HG02884 (cell line): ENCODE results near the gene SIAH3.
"Not testable (repeated sequence)": the region's sequence is repeated elsewhere in the genome, so short reads cannot be mapped to it uniquely, and the experiment has no call there.

Experiments
- ATAC-seq: cut with Tn5 transposase; IDR thresholded peaks from one replicate; pipeline ENCODE4 v1.9.1; 2021; ENCODE audit warnings: mild to moderate bottlenecking, moderate library complexity; ENCODE audit not compliant: unreplicated experiment

SIAH3 gene, protein sequence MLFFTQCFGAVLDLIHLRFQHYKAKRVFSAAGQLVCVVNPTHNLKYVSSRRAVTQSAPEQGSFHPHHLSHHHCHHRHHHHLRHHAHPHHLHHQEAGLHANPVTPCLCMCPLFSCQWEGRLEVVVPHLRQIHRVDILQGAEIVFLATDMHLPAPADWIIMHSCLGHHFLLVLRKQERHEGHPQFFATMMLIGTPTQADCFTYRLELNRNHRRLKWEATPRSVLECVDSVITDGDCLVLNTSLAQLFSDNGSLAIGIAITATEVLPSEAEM

DNA sequence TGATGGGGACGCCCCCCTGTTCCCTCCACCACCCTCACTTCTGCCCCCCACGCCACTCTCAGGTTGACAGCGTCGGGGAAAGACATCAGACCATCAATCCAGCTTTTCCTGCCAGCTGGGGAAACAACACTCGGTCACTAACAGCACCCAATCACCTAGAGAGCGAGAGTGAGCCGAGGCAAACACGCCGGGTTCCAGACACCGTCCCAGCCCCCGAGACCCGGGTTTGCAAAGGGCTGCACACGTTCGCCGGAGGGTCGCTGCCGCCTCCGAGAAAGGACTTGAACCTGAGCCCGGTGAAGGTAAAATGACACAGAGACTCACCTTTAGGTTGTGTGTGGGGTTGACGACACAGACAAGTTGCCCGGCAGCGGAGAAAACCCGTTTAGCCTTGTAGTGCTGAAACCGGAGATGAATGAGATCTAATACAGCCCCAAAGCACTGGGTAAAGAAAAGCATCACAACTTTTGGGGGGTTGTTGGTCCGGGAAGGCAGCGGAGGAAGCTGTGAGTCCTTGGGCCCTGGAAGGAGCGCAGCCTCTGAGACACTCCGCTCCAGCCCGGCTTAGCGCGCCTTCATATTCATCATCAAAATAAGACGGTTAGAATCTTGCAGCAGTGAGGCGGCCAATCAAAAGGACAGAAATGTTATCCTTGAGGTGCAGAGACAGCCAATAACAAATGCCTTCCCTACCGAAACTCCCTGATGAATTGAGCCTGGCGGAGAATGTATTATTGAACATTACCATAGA lies at the start of gene SIAH3:
TSS of gene SIAH3 (minus strand) at position 583 of the 751 bp plus-strand sequence. CDS start at position 459, 124 bp downstream.
- no peak for ATAC-seq

DNA sequence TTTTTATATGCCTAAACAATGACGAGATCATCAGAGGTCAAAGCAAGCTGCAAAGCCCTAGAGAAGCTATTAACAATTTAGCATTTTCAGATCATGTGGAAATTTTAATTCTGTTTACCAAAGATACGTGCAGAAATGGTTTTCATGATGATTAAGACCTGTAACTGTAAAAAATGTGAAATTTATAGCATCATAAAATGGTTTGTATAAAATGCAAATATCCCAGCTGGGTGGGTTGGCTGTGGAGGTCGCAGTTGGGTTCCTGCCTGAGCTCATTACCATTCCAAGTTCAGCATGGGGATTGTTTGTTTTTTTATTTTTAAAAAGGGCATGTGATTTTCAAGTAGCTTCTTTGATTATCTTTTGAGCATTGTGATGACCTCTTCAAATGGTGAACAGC lies 47.9 kb upstream of the SIAH3 start:
- no peak for ATAC-seq

DNA sequence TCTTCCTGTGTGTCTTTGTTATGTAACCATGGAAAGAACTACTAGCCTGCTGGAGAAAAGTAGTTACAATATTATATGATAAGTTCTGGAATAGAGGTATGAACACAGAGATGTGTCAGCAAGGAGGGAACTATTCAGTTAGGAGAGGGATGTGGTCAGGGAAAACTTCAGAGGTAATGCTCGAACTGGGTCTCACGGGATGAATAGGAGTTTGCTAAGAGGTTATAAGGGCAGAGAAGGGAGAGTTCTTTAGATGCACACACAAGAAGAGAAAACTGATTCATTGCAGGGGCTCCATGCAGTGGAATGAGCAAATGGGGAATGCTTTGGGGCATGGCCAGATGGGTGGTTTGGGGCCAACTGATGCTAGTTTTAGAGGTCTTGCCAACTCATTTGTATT lies 46.0 kb upstream of the SIAH3 start:
- no peak for ATAC-seq

DNA sequence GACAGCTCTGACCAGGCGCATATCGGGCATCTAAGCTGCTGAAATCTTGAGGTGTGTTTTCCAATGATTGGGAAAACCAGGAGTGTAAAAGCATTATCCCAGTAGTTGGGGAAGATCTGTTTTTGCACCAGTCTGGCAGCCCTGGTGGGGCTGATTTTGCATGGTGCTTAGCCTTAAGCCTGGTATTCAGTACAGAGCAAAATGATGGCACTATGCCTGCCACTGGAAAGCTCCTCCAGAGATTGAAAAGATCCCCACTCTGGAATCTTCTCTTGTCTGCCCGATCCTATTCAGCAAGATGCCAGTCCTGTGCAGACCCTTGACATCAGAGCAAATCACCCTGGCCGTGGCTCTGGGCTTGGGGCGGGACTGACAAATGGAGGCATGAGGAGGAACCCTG lies 44.7 kb upstream of the SIAH3 start:
- ATAC-seq: no peak

DNA sequence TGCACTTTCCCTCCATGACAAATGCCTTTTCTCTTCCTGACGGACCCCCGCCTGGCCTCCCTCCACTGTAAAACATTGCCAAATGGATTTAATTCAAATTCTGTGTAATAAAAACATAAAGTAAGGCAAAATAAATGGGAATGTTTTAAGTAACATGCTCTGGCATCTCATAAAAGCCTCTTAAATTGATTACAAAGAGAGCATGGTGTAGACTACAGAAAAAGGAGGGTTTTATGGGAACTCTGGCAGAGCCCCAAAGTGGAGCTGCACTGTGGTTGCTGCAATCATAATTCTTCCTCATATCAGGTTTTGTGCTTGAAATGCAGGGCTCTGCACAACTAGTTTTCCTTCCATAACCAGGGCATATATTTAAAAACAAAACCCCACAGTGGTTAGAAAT lies 44.3 kb upstream of the SIAH3 start:
- no peak for ATAC-seq

DNA sequence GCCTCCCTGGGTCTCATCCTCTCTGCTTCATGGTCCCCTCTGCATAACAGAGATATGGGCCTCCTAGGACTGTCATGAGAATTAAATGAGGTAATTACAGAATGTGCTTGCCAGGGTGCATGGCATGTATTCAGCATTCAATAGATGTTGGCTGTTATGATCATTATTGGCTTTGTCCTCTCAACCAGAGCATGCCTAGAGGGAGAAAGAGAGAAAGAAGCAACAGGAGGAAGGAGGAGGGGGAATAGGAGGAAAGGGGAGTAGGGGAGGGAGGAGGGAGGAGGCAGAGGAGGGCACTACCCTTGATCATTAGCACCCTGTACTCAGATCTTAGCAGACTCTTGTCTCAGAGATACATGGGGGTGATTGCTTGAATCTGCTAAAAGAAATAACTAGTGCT lies 41.0 kb upstream of the SIAH3 start:
- ATAC-seq: no peak

DNA sequence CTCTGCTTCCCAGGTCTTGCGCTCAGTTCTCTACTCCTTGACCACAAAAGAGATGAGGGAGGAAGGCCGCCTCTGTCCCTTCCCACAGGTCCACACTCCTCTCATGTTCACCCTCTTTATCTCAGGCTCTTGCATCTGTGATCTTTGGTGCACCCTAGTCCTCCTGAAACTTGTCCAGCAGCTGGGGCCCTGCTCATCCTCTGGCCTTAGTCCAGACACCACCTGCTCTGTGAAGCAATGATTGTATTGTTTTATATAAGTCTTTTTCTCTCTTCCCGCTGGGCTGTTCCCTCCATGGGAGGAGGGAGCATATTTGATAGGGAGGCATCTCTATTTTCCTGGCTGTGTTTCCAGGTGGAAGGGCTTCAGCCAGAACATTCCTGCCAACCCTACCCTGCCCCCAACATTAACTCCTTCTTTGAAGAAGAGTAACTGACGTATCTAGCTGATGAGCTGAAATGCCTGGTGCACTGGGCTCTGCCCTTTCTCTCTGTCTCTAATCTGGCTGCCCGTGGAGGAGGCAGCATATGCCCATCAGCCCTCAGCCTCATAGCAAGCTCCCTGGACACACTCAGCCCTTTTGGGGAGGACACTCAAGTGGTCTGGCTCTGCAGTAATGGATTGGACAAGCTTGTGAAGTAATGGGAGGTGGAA lies 38.2 kb upstream of the SIAH3 start:
- ATAC-seq: no peak

DNA sequence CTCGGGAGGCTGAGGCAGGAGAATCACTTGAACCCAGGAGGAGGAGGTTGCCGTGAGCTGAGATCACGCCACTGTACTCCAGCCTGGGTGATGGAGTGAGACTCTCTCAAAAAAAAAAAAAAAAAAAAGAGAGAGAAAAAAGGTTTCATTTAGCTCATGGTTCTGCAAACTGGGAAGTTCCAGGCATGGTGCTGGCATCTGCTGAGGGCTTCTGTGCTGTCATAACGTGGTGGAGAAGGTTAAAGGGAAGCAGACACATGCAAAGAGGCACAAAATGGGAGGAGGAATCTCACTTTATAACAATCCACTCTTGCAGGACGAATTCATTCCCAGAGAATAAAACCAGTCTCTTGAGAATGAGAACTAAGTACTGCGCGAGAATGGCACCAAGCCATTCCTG lies 34.9 kb upstream of the SIAH3 start:
- no peak for ATAC-seq

DNA sequence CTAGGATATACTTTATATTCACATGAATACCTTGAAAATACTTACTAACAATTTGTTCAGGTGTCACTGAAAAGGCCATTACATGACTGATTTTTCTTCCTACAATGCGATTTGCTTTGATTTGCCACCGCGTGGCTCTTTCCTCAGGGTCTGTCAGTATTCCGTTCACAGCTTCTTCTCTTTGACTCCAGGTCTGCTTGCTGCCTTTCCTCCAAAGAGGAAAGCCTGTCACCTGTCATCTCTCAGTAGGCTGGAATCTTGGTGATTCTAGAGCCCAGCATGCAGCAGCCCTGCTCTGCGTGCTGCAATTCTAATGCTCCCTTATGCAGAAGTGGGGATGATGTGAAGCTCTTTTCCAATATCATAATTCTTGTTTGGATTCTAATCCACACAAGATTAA lies 33.6 kb upstream of the SIAH3 start:
- ATAC-seq: no peak

DNA sequence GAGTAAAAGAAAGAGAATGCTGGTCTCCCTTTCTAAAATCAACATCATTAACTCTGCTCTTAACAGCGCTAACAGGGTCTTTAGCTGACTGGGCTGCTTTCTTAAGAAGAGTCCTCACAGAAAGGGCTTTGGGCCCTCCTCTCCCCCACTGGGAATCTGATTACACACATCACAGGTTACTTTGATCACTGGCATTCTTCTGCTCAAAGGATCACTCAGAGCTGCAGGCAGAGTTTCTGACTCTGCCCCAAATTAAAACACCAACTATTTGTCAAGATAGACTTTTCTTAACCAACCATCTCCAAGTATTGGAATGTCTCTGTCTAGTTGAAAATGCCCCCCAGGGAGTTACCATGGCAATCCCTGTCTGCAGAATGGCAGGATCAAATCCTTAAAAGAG lies 31.1 kb upstream of the SIAH3 start:
- ATAC-seq: no peak

DNA sequence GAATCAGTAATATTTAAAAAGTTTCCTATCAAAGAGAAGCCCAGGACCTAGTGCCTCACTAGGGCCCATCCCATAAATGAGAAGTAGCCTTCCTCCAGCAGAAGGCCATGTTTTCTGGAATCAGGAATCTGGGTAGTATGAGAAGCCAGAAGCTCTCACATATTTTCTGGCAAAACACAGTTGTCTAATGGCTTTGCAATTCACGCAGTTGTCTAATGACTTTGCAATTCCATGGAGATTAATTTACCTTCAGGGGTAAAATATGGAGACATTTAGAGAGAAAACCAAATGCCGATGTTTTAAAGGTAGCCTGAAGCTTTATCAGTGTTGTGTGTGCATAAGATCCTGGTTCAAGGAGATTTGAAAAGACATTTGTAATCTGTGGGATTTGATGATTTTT lies 29.8 kb upstream of the SIAH3 start:
- no peak for ATAC-seq

DNA sequence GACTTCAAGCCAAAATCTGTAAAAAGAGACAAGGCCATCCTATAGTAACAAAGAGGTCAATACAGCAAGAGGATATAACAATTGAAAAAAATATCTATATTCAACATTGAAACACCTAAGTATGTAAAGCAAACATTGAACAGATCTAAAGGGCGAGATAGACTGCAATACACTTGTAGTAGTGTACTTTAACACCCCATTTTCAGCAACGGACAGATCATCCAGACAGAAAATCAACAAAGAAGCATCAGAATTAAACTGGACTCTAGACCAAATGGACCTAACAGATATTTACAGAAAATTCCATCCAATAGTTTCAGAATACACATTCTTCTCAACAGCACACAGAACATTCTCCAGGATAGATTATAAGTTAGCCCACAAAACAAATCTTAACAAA lies 28.7 kb upstream of the SIAH3 start:
- ATAC-seq: no peak

DNA sequence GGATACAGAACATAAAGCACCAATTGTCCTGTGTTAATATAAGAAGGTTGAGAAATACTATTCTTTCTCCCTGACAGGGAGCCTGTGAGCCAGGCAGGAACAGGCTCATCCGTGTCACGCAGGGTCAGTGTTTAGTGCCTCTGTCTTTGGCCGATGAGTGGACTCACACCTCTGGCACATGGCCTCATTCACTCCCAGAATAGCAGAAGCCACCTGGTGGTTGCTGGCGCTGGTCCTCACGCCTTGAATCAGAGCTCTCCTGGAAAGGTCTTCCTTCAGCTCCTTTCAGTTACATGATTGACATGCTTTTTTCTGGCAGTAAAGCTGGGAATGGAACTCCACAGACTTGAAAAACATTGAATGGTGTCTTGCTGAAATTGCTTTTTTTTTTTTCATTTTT lies 28.1 kb upstream of the SIAH3 start:
- ATAC-seq: no peak

DNA sequence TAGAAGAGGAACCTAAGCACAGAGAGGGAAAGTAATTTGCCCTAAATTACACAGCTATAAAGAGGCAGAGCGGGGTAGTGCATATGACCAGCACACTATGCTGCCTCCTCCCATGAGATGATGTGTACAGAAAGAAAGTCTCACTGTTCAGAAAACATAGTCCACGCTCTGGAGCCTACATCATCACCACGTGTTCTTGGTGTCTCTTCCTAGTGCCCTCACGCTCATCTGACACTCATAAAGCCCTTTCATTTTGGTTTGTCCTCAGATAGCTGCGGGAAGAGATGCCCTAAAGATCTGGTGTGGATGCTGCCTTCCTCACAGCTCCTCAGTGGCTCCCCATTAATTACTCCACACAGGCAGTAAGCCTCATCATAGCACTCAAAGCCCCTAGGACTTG lies 27.4 kb upstream of the SIAH3 start:
- no peak for ATAC-seq

DNA sequence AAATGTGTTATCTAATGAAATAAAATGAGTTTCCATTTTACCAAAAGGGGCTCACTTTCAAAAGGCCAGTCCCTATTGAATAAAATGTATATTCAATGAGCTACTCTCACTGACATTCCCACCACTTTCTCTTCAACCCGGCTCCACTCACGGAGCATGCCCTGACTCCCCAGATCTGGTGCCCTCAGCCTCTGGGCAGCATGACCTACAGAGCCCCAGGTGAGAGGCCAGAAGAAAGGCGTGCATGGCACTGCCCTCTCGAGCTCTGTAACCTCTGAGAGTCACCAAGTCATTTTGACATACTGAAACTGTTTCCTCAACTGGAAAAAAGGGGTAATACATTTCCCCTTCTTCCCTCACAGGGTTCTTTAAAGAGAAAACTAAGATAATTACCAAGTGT lies 25.2 kb upstream of the SIAH3 start:
- ATAC-seq: no peak

DNA sequence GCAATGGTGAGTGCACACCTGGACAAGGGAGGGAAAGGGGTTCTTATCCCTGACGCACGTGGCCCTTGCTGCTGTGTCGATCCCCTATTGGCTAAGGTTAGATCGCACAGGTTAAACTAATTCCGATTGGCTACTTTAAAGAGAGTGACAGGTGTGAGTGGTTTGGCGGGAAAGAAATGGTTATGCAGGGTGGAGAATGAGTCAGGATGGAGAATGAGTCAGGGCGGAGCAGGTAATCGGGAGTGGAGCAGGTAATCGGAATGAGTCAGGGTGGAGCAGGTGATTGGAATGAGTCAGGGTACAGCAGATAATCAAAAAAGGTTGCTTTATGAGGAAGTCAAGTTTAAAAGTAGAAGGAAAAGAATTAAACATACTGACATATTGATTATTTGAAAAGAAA lies 24.4 kb upstream of the SIAH3 start:
- no peak for ATAC-seq

DNA sequence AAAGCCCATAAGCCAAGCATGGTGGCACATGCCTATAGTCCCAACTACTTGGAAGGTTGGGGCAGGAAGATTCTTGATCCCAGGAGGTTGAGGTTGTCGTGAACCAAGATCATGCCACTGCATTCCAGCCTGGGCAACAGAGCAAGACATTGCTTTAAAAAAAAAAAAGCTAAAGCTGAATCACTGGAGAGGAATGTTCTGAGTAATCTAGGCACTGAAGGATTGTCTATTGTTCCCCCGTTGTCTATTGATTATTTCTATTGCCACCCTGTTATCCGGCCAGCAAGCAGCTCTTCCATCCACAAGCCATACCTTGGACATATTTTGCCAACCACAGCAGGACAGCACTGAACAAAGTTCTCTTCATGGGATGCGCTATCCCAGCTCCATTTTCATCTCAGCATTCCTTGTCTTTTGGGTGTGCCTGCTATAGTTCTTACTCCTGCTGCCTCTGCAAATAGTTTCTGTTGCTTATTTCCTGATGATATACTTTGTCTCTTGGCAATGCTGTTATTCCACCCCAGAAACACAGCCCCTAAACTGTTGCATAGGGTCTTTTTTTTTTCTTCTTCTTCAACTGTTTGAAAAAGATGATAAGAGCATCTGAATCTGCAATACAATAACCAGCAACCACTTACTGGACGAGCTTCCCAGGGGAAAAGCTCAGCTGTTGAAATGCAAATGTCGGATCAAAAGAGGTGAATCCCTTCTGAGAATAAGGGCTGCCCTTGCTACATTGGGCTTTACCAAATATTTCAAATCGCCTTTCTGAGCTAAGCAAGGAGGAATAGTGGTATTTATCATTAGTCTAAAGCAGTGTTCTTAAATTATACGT lies 22.2 kb upstream of the SIAH3 start:
- ATAC-seq: no peak

DNA sequence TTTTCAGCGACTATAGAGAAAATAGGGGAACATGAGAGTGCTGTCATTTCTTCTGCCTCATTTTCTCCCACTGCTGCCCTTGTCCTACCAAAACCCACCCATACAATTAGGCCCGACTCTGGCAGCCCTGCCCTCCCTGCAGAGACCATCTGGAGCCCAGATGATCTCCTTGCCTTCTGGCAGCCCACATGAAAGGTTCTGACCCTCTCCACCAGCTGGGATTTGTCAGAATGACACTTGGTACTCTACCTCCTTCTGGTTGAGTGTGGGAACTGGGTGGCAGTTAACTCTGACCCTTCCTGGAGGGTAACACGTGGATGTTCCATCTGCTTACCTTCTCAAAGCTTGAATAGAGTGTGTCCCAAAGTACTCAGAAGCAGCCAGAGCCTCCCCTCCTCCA lies 21.0 kb upstream of the SIAH3 start:
- no peak for ATAC-seq

DNA sequence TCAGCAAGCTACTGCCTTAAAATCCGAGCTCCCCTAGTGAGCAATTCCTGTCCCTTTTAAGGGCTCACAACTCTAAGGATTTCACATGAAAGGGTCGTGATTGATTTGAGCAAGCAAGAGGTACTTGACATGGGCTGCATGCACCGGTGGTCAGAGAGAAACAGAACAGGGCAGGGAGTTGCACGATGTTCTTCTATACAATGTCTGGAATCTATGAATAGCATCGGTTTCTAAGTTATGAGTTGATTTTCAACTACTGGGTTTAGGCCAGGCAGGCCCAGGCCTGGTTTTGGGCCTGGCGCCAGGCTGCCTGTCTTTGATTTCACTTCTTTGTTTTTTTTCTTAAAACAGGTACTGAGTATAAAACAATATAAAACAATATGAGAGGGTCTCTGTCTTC lies 19.6 kb upstream of the SIAH3 start:
- ATAC-seq: not testable (repeated sequence)

DNA sequence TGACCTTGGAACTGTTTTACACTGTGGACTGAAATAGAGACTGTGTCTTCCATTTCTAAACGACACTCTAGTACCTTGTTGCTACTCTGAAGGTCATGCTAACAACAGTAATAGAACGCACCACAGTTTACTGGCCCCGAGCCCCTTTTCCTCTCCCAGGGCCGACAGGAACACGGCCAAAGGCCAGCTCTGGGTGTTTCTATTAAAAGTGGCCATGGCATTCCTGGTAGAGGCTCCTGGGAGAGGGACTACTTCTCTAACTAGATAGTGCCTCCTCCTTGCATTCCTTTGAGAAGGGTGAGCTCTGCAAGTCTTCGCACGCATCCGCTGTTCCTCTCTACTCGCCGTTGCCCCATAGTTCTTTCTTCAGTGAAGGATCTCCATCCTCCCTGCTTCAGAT lies 18.7 kb upstream of the SIAH3 start:
- no peak for ATAC-seq

DNA sequence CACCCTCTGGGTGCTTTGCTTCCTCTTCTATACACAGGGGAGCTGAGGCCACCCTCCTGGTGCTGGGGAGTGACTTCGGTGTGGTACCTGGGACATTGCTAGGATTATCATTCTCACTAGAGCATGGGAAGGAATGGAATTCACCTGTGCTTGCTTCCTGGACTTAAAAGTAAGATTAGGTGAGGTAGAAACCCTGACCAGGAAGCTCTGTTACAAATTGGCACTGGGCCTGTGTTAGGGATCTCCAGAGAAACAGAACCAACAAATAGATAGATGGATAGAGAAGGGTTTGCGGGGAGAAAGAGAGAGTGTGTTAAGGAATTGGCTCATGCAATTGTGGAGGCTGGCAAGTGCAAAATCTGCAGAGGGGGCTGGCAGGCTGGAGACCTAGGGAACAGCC lies 13.9 kb upstream of the SIAH3 start:
- no peak for ATAC-seq
